ENCODE results near the gene MCUB. TPM values are rescaled to one million over a fixed set of nuclear protein-coding genes. Genes with fewer than 3 reads are reported as not detected.

MCUB gene
- total RNA-seq, 4 donors from 2014 or later = 6.5 to 18.5 (median 12.4) TPM

DNA sequence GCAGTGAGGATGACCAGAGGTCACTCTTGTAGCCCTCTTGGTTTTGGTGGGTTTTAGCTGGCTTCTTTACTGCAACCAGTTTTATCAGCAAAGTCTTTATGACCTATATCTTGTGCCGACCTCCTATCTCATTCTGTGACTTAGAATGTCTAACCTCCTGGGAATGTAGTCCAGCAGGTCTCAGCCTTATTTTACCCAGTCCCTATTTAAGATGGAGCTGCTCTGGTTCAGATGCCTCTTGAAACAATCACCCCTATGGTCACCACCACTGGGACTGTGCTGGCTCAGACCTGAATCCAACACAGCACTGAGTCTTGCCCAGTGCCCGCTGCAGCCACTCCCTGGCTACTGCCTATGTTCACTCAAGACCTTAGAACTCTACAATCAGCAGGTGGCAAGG lies 49.4 kb downstream of the MCUB start:
- Histone ChIP-seq H3K4me1 (no peaks in the 10 kb centered on the region), H3K36me3 (no peaks in the 10 kb centered on the region), H3K27ac (no peak overlapping the region), H3K27me3 (no peaks in the 10 kb centered on the region), H3K4me3 (replicated peaks in 1 of 3) (no peak overlapping the region), H3K9me3 (no peaks in the 10 kb centered on the region)
- WGBS, 2 donors = 68 to 71% methylated on average over 2 of the region's 2 CpGs
- intact Hi-C loops (cut with DNase I) = no loop called here
- no peak for DNase-seq
- TF ChIP-seq, protein P1, sequence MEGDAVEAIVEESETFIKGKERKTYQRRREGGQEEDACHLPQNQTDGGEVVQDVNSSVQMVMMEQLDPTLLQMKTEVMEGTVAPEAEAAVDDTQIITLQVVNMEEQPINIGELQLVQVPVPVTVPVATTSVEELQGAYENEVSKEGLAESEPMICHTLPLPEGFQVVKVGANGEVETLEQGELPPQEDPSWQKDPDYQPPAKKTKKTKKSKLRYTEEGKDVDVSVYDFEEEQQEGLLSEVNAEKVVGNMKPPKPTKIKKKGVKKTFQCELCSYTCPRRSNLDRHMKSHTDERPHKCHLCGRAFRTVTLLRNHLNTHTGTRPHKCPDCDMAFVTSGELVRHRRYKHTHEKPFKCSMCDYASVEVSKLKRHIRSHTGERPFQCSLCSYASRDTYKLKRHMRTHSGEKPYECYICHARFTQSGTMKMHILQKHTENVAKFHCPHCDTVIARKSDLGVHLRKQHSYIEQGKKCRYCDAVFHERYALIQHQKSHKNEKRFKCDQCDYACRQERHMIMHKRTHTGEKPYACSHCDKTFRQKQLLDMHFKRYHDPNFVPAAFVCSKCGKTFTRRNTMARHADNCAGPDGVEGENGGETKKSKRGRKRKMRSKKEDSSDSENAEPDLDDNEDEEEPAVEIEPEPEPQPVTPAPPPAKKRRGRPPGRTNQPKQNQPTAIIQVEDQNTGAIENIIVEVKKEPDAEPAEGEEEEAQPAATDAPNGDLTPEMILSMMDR (IDR thresholded peaks at IDR 0.05) = no peak
- TF ChIP-seq POLR2A (IDR thresholded peaks at IDR 0.05) = no peak

DNA sequence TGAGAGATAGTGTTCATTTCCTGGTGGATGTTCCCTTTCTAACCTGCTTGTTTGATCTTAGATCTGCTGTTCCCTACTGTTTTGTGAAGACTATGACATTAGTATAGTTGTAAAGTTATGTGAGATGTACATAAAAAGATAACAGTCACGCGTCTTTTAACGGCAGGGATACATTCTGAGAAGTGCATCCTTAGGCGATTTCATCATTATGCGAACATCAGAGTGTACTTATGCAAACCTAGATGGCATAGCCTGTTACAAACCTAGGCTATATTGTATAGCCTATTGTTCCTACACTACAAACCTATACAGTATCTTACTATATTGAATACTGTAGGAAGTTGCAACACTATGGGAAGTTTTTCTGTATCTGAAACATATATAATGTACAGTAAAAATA lies 50.4 kb downstream of the MCUB start:
- no peaks in the 10 kb centered on the region for H3K27me3 ChIP-seq
- intact Hi-C loops (cut with DNase I) = no loop called here
- H3K9me3 ChIP-seq = no peaks in the 10 kb centered on the region
- no peaks in the 10 kb centered on the region for H3K36me3 ChIP-seq
- DNase-seq = no peak
- TF ChIP-seq, protein P1 (IDR thresholded peaks at IDR 0.05) = no peak
- no peak for TF ChIP-seq POLR2A (IDR thresholded peaks at IDR 0.05)
- WGBS, 2 donors = 99% methylated on average over 5 of the region's 5 CpGs
- H3K27ac ChIP-seq = no peak overlapping the region
- no peaks in the 10 kb centered on the region for H3K4me1 ChIP-seq
- H3K4me3 ChIP-seq (replicated peaks in 1 of 3) = no peak overlapping the region

DNA sequence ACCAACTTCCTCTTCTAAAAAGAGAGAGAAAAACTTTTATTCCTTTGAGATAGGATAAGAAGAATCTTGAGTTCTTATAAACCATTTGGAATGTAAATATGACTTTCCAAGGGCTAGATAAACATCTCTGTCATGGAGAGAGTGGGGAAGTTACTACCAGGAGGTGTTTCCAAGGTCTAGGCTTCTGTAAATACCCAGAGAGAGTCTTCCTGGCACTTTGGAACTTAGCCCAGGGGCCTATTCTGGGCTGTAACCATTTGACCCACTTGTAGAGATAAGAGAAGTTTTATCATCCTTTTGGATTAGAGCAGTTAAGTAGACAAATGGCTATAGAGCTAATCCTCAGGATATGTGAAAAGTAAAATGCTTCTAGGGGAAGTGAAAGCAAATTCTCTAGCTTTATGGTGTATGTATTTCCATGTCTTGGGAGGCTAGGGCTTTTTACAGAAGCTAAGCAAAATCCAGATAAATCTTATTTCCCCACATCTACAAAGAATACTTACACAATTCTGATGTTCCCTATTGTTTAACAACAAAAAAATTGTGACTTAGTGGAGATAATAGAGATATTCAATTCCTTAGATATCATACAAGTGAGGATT lies 51.1 kb downstream of the MCUB start:
- intact Hi-C loops (cut with DNase I) = no loop called here
- Histone ChIP-seq H3K27me3 (no peaks in the 10 kb centered on the region), H3K4me3 (replicated peaks in 1 of 3) (no peak overlapping the region), H3K36me3 (no peaks in the 10 kb centered on the region), H3K4me1 (no peaks in the 10 kb centered on the region), H3K27ac (no peak overlapping the region), H3K9me3 (no peaks in the 10 kb centered on the region)
- no peak for DNase-seq
- no peak for TF ChIP-seq POLR2A (IDR thresholded peaks at IDR 0.05)
- TF ChIP-seq, protein P1 (IDR thresholded peaks at IDR 0.05) = no peak

DNA sequence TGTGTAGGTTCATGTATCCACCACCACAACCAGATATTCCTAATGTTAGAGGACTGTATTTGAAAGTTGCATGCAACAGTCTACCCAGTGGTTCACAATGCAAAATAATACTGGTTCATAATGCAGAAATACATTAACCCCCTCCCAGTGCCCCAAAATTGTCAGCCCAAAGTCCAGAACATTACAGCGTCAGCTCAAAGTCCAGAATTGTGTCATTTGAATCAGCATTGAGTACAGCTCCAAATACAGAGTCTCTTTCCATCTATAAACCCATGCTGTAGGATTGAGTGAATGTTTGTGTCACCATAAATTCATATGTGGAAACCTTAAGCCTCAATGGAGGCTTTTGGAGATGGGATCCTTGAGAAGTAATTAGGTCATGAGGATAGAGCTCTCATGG lies 54.0 kb downstream of the MCUB start:
- H3K4me1 ChIP-seq = no peaks in the 10 kb centered on the region
- H3K27ac ChIP-seq = no peak overlapping the region
- 96 to 100% methylated on average over 1 of the region's 1 CpG for WGBS, 2 donors
- no peak for TF ChIP-seq POLR2A (IDR thresholded peaks at IDR 0.05)
- TF ChIP-seq, protein P1 (IDR thresholded peaks at IDR 0.05) = no peak
- DNase-seq = no peak
- no peak overlapping the region for H3K4me3 ChIP-seq (replicated peaks in 1 of 3)
- intact Hi-C loops (cut with DNase I) = no loop called here
- no peaks in the 10 kb centered on the region for H3K27me3 ChIP-seq
- H3K9me3 ChIP-seq = no peaks in the 10 kb centered on the region
- no peaks in the 10 kb centered on the region for H3K36me3 ChIP-seq

DNA sequence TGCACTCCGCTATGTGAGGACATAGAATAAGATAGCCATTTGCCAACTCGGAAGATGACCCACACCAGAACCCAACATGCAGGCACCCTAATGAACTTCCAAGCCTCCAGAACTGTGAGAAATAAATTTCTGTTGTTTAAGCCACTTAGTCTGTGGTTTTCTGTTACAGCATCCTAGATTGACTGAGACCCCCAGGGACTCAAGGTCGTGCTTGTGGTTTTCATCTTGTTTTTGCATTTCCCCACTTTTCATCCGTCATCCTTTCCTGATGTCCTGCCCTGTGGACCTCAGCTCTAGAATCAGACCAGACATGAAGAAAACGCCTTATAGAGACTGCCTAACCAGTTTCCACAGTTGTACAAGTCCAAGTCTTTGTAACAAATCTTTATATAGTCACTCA lies 54.4 kb downstream of the MCUB start:
- no peaks in the 10 kb centered on the region for H3K27me3 ChIP-seq
- no peak overlapping the region for H3K4me3 ChIP-seq (replicated peaks in 1 of 3)
- no peaks in the 10 kb centered on the region for H3K4me1 ChIP-seq
- WGBS, 2 donors = 84 to 87% methylated on average over 5 of the region's 5 CpGs
- intact Hi-C loops (cut with DNase I) = no loop called here
- TF ChIP-seq, protein P1 (IDR thresholded peaks at IDR 0.05) = no peak
- no peak for TF ChIP-seq POLR2A (IDR thresholded peaks at IDR 0.05)
- H3K9me3 ChIP-seq = no peaks in the 10 kb centered on the region
- no peak overlapping the region for H3K27ac ChIP-seq
- no peak for DNase-seq
- H3K36me3 ChIP-seq = no peaks in the 10 kb centered on the region

Data from thyroid gland (tissue), 4 donors.